HG02970 (cell line): ENCODE measurements around the gene SEMA4D.
"Not testable (repeated sequence)": the region's sequence is repeated elsewhere in the genome, so short reads cannot be mapped to it uniquely, and the experiment has no call there.

Experiments
- ATAC-seq: cut with Tn5 transposase; IDR thresholded peaks from one replicate; pipeline ENCODE4 v1.9.1; 2021; ENCODE audit warnings: mild to moderate bottlenecking, moderate library complexity, moderate number of reproducible peaks; ENCODE audit not compliant: unreplicated experiment, low FRiP score

The SEMA4D gene

GRCh38 chr9:89361816-89362646 lies 135.9 kb downstream of the SEMA4D start:
- ATAC-seq = no peak

- ATAC-seq = no peak
Observed at GRCh38 chr9:89361031-89361430, 136.9 kb downstream of the SEMA4D start.

- ATAC-seq = no peak
Observed at GRCh38 chr9:89360465-89360864, 137.4 kb downstream of the SEMA4D start.

- no peak for ATAC-seq
Observed at GRCh38 chr9:89359751-89360261, 138.1 kb downstream of the SEMA4D start.

GRCh38 chr9:89358985-89359384 lies 138.9 kb downstream of the SEMA4D start:
- no peak for ATAC-seq

GRCh38 chr9:89358376-89358916 lies 139.5 kb downstream of the SEMA4D start:
- ATAC-seq = no peak

GRCh38 chr9:89357331-89358197 lies 140.3 kb downstream of the SEMA4D start:
- ATAC-seq = no peak

GRCh38 chr9:89356782-89357181 lies 141.1 kb downstream of the SEMA4D start:
- ATAC-seq = no peak

GRCh38 chr9:89354471-89354870 lies 143.4 kb downstream of the SEMA4D start:
- no peak for ATAC-seq

GRCh38 chr9:89353989-89354388 lies 143.9 kb downstream of the SEMA4D start:
- ATAC-seq = no peak

GRCh38 chr9:89352874-89353649 lies 144.9 kb downstream of the SEMA4D start:
- no peak for ATAC-seq

- no peak for ATAC-seq
Observed at GRCh38 chr9:89352451-89352850, 145.5 kb downstream of the SEMA4D start.

GRCh38 chr9:89351584-89352300 lies 146.2 kb downstream of the SEMA4D start:
- no peak for ATAC-seq

- ATAC-seq = no peak
Observed at GRCh38 chr9:89350988-89351557, 146.8 kb downstream of the SEMA4D start.

- no peak for ATAC-seq
Observed at GRCh38 chr9:89349607-89350006, 148.3 kb downstream of the SEMA4D start.

- ATAC-seq = no peak
Observed at GRCh38 chr9:89347651-89348050, 150.3 kb downstream of the SEMA4D start.

- no peak for ATAC-seq
Observed at GRCh38 chr9:89346696-89347095, 151.2 kb downstream of the SEMA4D start.

- ATAC-seq = no peak
Observed at GRCh38 chr9:89345476-89345875, 152.4 kb downstream of the SEMA4D start.

GRCh38 chr9:89343812-89344211 lies 154.1 kb downstream of the SEMA4D start:
- ATAC-seq = not testable (repeated sequence)
